Measurements from ENCODE around the gene IPO13. TPM values are rescaled to one million over a fixed set of nuclear protein-coding genes. Genes with fewer than 3 reads are reported as not detected.
A peak's percentile ranks its signal among the peaks of the same experiment; 100 is the strongest.

The IPO13 gene
- total RNA-seq, 1 experiment from 2014 or later, result 24.2 TPM

- Mint-ChIP-seq H3K4me3 (ENCODE audit: low read depth, unreplicated experiment) (peak overlapping the region; percentile 71), H3K9me3 (ENCODE audit: low read depth, unreplicated experiment) (no peaks in the 10 kb centered on the region), H3K27me3 (ENCODE audit: unreplicated experiment) (no peaks in the 10 kb centered on the region), H3K4me1 (ENCODE audit: low read depth, unreplicated experiment) (peaks cover 61% of the 10 kb centered on the region), H3K27ac (ENCODE audit: unreplicated experiment) (peak overlapping the region; percentile 2), H3K36me3 (ENCODE audit: insufficient read depth, unreplicated experiment) (peaks cover 73% of the 10 kb centered on the region)
- BruUV-seq (replicated peaks), result no TSS peak
- CTCF ChIA-PET, result interaction anchor here (0.6 to 0.8 kb wide), 2 partner anchors 16 kb away, joined by 3 to 4 read pairs; no protein-coding TSS in a partner anchor
- DNase-seq, result no peak
- TF ChIP-seq, protein P1, sequence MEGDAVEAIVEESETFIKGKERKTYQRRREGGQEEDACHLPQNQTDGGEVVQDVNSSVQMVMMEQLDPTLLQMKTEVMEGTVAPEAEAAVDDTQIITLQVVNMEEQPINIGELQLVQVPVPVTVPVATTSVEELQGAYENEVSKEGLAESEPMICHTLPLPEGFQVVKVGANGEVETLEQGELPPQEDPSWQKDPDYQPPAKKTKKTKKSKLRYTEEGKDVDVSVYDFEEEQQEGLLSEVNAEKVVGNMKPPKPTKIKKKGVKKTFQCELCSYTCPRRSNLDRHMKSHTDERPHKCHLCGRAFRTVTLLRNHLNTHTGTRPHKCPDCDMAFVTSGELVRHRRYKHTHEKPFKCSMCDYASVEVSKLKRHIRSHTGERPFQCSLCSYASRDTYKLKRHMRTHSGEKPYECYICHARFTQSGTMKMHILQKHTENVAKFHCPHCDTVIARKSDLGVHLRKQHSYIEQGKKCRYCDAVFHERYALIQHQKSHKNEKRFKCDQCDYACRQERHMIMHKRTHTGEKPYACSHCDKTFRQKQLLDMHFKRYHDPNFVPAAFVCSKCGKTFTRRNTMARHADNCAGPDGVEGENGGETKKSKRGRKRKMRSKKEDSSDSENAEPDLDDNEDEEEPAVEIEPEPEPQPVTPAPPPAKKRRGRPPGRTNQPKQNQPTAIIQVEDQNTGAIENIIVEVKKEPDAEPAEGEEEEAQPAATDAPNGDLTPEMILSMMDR (IDR thresholded peaks at IDR 0.05; ENCODE audit: unreplicated experiment), result no peak
- intact Hi-C loops (cut with micrococcal nuclease; ENCODE audit: unreplicated experiment), result no loop called here
These were observed 30.9 kb downstream of the IPO13 start for GRCh38 chr1:43977376-43978263.

DNA sequence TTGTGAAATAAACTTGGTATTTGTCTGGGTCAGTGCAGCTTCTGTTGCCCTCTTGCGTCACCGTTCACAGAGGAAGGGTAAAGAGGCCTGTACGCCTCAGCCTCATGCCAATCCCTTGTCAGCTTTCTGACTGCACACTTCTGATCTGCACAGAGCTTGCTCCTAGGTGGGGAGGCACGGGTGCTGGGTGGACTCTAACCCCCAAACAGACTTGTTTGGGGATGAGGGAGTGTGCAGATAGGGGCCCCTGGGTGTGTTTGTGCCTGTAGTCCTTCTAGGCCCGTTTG lies 31.5 kb downstream of the IPO13 start:
- TF ChIP-seq, protein P1 (IDR thresholded peaks at IDR 0.05; ENCODE audit: unreplicated experiment), result no peak
- no peak for DNase-seq
- Mint-ChIP-seq H3K36me3 (ENCODE audit: insufficient read depth, unreplicated experiment) (peaks cover 69% of the 10 kb centered on the region), H3K9me3 (ENCODE audit: low read depth, unreplicated experiment) (no peaks in the 10 kb centered on the region), H3K4me3 (ENCODE audit: low read depth, unreplicated experiment) (peak overlapping the region; percentile 71), H3K4me1 (ENCODE audit: low read depth, unreplicated experiment) (peaks cover 66% of the 10 kb centered on the region), H3K27me3 (ENCODE audit: unreplicated experiment) (no peaks in the 10 kb centered on the region), H3K27ac (ENCODE audit: unreplicated experiment) (no peak overlapping the region)
- CTCF ChIA-PET, result interaction anchor here (0.8 kb wide), 1 partner anchor 15 kb away, joined by 3 read pairs; no protein-coding TSS in a partner anchor
- intact Hi-C loops (cut with micrococcal nuclease; ENCODE audit: unreplicated experiment), result no loop called here
- BruUV-seq (replicated peaks), result no TSS peak

DNA sequence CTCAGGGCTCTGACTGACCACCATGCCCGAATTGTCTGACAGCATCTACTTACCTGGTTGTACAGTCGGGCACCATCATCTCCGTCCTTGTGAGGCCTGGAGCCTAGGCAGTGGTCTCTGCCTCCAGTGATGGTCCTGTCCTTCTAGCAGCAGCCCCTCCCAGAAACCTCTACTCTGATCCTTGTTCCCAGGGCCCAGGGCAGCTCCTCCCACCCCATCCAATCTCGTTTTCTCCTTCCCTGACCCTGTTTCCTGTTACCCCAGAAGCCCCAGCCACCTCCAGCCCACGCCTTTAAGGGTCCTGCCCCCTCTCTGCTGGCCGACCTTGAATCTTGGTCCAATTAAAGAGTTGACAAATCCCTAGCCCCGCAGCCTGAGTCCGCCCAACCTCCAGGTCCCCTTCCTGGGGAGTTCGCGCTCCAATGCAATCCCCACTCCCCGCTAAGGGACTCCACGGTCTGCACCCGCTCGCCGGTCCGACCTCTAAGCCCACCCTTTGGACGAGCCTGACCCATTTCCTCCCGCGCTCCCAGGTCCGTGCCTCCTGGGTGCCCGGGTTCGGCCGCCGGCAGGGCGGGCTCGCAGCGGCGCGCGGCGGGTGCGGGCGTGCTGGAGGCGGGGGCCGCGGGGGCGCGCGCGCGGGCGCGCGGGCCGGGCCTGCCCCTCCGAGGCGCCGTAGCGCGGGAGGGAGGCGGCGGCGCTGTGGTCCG lies 32.0 kb downstream of the IPO13 start, which contains the start of gene B4GALT2:
B4GALT2 (plus strand) TSS at position 660 of the 710 bp plus-strand sequence. CDS start 1,951 bp downstream, outside the sequence.
- intact Hi-C loops (cut with micrococcal nuclease; ENCODE audit: unreplicated experiment), result no loop called here
- peak within 1 kb of the TSS; percentile 76 for H3K4me3 Mint-ChIP-seq (ENCODE audit: low read depth, unreplicated experiment)
- no peaks in the 10 kb centered on the region for H3K9me3 Mint-ChIP-seq (ENCODE audit: low read depth, unreplicated experiment)
- peak within 1 kb of the TSS; percentile 60 for H3K27ac Mint-ChIP-seq (ENCODE audit: unreplicated experiment)
- TF ChIP-seq, protein P1 (IDR thresholded peaks at IDR 0.05; ENCODE audit: unreplicated experiment), result no peak
- BruUV-seq (replicated peaks), result no TSS peak
- CTCF ChIA-PET, result no interaction called here
- H3K4me1 Mint-ChIP-seq (ENCODE audit: low read depth, unreplicated experiment), result peaks cover 63% of the 10 kb centered on the region
- no peaks in the 10 kb centered on the region for H3K27me3 Mint-ChIP-seq (ENCODE audit: unreplicated experiment)
- DNase-seq, result peak; percentile 60
- H3K36me3 Mint-ChIP-seq (ENCODE audit: insufficient read depth, unreplicated experiment), result peaks cover 66% of the 10 kb centered on the region

DNA sequence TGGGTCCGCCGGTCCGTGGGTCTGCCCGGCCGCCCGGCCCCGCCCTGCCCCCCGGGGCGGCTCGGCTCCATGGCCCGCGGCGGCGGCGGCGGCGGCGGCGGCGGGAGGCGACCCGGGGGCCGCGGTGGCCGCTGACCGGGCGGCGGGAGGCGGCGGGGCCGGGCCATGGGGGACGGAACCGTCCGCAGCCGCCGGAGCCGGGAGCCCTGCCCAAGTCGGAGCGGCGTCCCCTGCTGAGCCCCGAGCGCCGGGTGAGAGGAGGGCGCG lies 32.4 kb downstream of the IPO13 start:
- Mint-ChIP-seq H3K27ac (ENCODE audit: unreplicated experiment) (no peak overlapping the region), H3K36me3 (ENCODE audit: insufficient read depth, unreplicated experiment) (peaks cover 61% of the 10 kb centered on the region), H3K4me3 (ENCODE audit: low read depth, unreplicated experiment) (peak overlapping the region; percentile 76), H3K4me1 (ENCODE audit: low read depth, unreplicated experiment) (peaks cover 59% of the 10 kb centered on the region), H3K9me3 (ENCODE audit: low read depth, unreplicated experiment) (no peaks in the 10 kb centered on the region), H3K27me3 (ENCODE audit: unreplicated experiment) (no peaks in the 10 kb centered on the region)
- CTCF ChIA-PET, result no interaction called here
- BruUV-seq (replicated peaks), result no TSS peak
- TF ChIP-seq, protein P1 (IDR thresholded peaks at IDR 0.05; ENCODE audit: unreplicated experiment), result no peak
- intact Hi-C loops (cut with micrococcal nuclease; ENCODE audit: unreplicated experiment), result no loop called here
- DNase-seq, result no peak
